Measurements from ENCODE around the gene GLCCI1.

The GLCCI1 gene

GRCh38 chr7:7968544-7969305, at the start of gene GLCCI1:
Gene GLCCI1, plus strand, starts transcription at chr7:7968796. Its CDS starts 555 bp downstream, at chr7:7969351.
- DNase-seq (ENCODE audit: low spot score), result peak; percentile 97

DNA sequence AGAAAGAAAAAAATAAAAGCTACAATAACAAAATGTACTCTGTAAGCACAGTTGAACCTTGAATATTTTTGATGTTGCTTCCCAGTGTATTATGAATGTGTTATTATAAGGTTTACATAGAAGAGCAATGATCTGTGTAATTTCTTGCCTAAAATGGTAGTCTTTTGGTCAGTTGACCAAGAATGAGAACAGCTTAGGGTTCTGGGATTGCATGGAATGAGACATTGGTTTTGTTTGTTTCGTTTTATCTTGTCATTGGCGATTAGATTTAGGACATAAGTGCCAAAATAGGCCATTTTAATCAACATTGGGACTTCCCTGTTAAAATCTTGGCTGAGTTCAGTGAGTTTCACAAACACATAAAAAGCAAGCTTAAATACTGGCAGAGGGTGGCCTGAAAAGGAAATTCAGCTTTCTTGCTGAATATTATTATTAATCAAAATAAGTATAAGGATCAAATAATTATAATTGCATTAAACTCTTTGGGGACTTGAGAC, 49.1 kb upstream of the GLCCI1 start:
- no peak for DNase-seq (ENCODE audit: low spot score)

DNA sequence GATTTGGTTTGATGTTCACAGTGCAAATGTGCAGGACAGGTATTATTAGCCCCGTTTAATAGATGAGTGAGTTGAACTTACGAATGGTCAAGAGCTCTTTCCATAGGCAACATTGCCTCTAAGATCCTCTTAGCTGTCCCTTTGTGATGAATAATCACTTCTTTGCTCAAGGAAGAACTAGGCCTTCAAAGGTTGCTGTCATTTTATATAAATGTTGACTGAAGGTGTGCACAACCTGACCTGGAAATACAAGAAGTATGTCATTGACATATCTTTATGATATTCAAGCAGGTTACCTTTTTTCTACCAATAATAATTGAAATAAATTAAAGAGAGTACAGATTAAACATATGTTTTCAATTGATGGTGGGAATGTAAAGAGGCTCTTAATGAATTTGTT, 48.5 kb upstream of the GLCCI1 start:
- no peak for DNase-seq (ENCODE audit: low spot score)

DNA sequence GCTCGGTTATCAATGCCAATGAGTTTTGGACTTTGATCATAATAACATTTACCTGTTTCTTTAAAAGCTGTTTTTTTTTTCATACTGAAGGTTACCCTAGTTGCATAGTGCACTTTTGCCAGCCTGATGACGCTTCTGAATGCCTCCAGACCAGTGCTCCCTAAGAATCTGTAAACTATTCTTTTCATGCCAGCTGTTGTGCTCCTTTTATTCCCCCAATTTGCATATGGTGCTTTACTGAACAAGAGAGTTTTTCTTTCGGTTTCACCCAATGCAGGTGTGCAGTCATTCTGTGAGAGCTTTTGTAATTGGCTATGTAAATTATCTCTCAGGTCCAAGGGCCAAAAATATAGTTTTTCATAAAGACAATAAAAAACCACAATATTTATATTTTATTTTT, 48.1 kb upstream of the GLCCI1 start:
- no peak for DNase-seq (ENCODE audit: low spot score)

GRCh38 chr7:7921830-7922229, 46.8 kb upstream of the GLCCI1 start:
- no peak for DNase-seq (ENCODE audit: low spot score)

DNA sequence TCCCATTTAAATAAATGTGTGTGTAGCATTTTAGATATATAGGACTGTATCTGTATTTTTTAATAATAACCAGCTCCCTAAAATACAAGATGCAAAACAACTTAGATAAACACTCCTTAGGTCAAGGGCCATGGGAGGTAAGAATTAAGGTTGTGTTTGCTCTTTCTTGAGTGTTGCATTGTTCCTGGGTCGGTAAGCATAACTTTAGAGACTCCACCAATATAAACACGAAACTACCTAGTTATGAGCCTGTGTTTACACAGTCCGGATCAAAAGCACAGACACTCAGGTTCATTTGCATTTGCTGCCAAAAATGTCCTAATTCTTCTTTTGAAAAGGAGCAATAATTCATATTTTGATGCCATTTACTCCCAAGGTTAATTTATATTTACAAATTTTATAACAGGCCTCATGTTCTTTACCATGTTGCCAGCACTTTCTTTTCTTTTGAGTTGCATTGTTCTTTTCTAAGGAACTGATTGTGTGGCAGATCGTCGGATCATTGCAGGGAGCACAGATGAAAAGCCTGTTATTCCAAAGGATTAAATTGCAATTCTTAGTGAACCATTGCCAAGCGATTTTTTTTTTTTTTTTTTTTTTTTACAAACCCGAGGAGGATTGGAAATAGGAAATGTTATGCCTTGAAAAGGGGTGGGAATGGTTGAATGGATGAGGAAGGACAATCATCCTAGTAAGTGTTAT, 45.8 kb upstream of the GLCCI1 start:
- DNase-seq (ENCODE audit: low spot score), result no peak

DNA sequence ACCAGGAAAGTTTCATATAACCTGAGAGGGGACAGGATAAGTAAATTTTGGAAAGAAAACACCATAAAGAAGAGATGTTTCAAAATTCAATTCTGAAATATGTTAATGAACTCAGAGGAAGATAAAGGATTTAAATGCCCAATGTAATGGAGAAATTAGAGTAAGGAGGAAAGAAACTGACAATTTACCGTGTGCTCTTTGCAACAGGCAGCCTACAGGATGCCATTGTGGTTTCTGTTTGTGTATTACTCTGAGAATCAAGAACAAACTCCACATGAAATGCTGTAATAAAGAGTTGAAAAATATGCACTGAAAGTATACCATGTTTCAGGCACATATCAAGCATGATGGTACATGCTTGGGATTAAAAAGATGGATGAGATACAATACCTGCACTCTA, 44.8 kb upstream of the GLCCI1 start:
- no peak for DNase-seq (ENCODE audit: low spot score)

DNA sequence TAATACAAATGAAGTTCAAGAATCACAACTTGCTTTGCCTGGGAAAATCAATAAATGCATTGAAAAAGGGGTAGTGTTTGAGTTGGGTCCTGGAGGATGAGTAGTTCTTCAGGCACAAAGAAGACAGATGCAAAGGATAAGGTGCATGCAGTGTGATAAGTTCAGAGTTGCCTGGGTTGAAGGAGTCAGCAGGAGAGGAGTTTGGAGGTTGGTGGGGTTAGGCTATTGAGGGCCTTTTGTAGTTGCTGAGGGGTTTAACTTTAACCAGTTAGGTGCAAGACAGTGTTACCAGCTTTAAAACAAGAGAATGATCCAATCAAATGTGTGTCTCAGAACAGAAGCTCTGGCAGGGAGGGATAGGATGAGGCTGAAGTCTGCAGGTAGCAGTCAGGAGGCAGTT, 44.3 kb upstream of the GLCCI1 start:
- no peak for DNase-seq (ENCODE audit: low spot score)

GRCh38 chr7:7931626-7932025, 37.0 kb upstream of the GLCCI1 start:
- DNase-seq (ENCODE audit: low spot score), result no peak

DNA sequence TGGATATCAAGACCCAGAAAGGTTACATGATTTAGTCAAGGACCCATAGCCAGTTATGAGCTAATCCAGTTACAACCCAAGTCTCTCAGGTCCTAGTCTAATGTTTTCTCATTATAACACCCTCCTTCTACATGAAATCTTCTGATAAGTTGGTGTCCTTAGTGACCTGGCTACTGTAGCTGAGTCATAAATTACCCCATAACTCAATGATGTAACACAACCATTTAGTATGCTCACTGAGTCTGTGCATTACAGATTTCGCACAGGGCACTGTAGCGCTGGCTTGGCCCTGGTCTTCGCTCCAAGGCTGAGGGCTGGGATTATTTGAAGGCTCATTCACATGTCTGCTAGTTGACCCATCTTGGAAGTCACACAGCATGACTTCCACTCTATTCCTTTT, 36.0 kb upstream of the GLCCI1 start:
- DNase-seq (ENCODE audit: low spot score), result no peak

GRCh38 chr7:7933915-7934526, 34.6 kb upstream of the GLCCI1 start:
- DNase-seq (ENCODE audit: low spot score), result no peak

GRCh38 chr7:7934945-7935344, 33.7 kb upstream of the GLCCI1 start:
- DNase-seq (ENCODE audit: low spot score), result no peak

DNA sequence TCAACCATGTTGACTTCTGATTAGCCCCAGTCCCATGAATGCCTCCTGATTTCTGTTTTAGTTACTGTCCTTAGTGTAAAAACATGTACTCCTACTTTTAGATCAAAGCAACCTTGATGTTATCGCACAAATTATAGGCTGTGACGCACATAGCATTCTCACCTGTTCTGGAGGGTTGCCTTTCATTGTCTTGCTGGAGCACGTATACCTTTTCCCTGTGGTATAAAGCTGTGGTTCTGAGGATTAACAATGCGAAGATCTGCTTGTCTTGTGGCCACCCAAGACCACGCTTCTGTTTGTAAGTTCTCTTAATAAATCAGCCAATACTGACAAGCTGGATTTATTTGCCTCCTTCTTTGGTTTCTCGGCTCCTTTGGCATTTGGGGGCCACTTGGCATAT, 30.1 kb upstream of the GLCCI1 start:
- no peak for DNase-seq (ENCODE audit: low spot score)

- DNase-seq (ENCODE audit: low spot score), result no peak
These were observed 24.6 kb upstream of the GLCCI1 start for GRCh38 chr7:7943951-7944350.

DNA sequence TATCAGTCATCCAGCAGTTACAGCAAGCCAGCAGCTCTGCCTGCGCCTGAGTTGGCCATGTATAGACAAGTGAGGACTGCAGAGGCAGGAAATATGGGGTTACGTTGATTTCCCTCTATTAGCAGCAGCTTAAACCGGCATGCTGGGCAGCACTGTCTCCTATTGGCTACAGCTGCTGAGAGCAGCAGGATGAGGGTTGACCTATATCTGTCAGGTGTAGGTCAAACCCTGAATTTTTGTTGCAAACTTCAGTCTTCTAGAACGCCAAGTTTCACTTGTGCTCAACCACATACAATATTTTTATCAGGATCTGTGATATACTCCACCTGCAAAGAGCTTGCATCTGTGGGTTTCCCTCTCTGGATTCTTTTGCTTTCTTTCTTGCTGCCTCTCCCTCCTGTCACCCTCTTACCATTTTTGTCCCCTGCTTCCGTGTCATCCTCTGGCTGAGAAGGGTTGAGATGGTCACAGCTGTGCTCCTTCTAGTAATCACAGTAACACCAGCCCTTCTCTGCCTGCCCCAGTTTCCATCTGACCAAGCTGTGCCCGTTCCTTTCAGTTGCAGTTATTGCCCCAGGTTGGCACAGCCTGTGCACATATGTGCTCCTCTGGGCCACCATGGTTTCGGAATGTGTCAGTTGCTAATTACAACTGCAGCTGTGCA, 23.8 kb upstream of the GLCCI1 start:
- DNase-seq (ENCODE audit: low spot score), result no peak

DNA sequence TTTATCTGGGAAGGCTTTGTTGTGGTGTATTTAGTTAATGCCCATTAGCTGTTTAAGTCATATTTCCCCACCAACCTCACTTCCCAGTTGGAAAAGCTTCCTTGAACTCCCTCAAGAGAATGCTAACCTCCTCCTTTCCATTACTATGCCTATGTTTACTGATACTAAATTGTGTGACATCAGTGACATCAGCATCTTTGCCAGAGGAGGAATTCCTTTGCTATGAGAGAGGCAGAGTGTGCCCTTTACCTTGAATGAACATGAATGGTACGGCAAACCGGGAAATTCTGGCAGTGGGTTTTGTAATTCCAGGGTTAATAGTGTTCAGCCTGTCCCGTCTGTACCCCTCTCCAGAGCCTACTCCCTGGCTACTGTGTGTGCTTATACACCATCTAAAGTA, 22.1 kb upstream of the GLCCI1 start:
- no peak for DNase-seq (ENCODE audit: low spot score)

GRCh38 chr7:7948232-7948631, 20.4 kb upstream of the GLCCI1 start:
- no peak for DNase-seq (ENCODE audit: low spot score)

DNA sequence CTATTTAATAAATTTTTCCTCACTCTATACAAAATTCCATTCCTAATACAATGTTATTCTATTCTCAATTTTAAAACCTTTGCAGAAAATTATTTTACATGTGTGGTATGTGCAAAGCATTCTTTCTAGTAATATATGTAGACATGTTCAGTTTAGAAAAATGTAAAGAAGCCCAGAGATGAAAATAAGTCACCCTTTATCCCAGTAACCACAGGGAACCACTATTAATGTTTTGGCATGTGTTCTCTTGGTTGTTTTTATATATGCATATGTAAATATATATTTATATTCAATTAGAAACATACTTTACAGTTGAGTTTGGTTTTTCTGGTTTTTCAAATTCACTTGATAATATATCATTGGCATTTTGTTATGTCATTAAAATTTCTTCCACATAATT, 14.8 kb upstream of the GLCCI1 start:
- no peak for DNase-seq (ENCODE audit: low spot score)

GRCh38 chr7:7956531-7957128, 12.0 kb upstream of the GLCCI1 start:
- DNase-seq (ENCODE audit: low spot score), result no peak

GRCh38 chr7:7957513-7957912, 11.1 kb upstream of the GLCCI1 start:
- DNase-seq (ENCODE audit: low spot score), result no peak

- no peak for DNase-seq (ENCODE audit: low spot score)
These were observed 8.5 kb upstream of the GLCCI1 start for GRCh38 chr7:7959979-7960670.

DNA sequence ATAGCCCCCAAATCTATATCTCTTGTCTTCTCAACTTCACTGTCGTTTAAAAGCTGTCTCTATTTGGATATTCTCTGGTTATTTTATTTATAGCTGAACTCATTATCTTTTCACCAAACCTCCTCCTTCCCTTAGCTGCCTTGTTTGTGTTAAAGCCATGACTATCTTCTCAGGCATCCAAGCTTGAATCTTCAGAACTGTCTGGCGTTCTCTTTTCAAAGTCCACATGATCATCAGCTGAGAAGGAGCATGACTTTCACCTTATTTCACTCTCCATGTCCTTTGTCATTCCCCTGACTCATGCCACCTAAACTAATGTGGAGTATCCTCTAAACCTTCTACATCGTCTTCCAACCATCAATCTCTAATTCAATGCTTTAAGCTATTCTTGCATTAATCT, 5.7 kb upstream of the GLCCI1 start:
- no peak for DNase-seq (ENCODE audit: low spot score)

Measured in COLO829 (cell line).